ENCODE measurements around the gene CABLES1. TPM values are rescaled to one million over a fixed set of nuclear protein-coding genes. Genes with fewer than 3 reads are reported as not detected.

CABLES1 gene
- total RNA-seq, 6 experiments from 2014 or later: 7.4 to 21.5 (median 11.3) TPM

DNA sequence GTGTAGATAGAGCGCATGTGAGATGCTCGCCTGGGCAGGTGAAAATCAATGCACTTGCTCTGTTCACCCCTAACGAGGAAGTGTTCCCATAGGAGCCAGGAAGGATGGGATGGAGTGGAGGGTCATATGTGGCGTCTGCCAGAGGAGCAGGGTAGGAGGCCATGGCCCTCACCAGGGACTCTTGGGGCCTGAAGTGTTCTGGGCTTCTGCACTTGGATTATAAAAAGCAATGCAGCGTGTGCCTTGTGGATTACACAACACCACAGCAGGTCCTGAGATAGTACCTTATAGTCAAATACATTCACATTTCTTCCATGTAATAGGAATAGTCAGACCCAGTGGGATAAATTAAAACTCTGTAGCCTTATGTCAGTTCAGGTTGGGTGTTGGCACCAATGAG lies 100.1 kb downstream of the CABLES1 start:
- no peak for ATAC-seq
- Histone ChIP-seq H3K27ac (no peak overlapping the region), H3K27me3 (no peaks in the 10 kb centered on the region), H3K9me3 (no peaks in the 10 kb centered on the region), H3K36me3 (no peaks in the 10 kb centered on the region), H3K4me3 (no peak overlapping the region), H3K4me1 (peaks cover 0 to 28% (median 13%) of the 10 kb centered on the region in 4 donors)
- no CpG with 5 or more reads among the region's 5 CpGs for WGBS (ENCODE audit: insufficient coverage, low coverage, low lambda C conversion rate, missing lambda C conversion rate)
- TF ChIP-seq POLR2A (IDR thresholded peaks at IDR 0.05): no peak
- TF ChIP-seq, protein P1, sequence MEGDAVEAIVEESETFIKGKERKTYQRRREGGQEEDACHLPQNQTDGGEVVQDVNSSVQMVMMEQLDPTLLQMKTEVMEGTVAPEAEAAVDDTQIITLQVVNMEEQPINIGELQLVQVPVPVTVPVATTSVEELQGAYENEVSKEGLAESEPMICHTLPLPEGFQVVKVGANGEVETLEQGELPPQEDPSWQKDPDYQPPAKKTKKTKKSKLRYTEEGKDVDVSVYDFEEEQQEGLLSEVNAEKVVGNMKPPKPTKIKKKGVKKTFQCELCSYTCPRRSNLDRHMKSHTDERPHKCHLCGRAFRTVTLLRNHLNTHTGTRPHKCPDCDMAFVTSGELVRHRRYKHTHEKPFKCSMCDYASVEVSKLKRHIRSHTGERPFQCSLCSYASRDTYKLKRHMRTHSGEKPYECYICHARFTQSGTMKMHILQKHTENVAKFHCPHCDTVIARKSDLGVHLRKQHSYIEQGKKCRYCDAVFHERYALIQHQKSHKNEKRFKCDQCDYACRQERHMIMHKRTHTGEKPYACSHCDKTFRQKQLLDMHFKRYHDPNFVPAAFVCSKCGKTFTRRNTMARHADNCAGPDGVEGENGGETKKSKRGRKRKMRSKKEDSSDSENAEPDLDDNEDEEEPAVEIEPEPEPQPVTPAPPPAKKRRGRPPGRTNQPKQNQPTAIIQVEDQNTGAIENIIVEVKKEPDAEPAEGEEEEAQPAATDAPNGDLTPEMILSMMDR (IDR thresholded peaks at IDR 0.05): no peak
- no peak for DNase-seq
- intact Hi-C loops (cut with DNase I): loop anchor here in 1 of 2 donors (10.0 kb wide), 1 partner anchor 101 kb away; the partner anchor contains the start of gene CABLES1

DNA sequence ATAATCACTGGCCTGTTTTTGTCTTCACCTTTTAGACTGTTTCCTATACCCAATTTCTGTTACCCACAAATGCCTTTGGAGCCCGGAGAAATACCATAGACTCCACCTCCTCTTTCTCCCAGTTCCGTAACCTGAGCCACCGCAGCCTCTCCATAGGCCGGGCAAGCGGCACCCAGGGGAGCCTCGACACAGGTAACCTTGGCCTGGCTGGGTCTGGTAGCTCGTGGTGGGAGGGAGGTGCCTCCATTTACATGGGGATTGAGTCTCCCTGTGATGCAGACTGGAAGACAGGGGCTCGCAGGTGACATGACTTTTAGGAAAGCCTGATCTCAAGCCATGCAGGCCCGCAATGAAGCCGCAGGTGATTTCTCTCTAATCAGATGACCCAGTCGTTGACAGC lies 100.6 kb downstream of the CABLES1 start:
- 97% methylated on average over 6 of the region's 11 CpGs for WGBS (ENCODE audit: insufficient coverage, low coverage, low lambda C conversion rate, missing lambda C conversion rate)
- no peak for ATAC-seq
- DNase-seq: no peak
- TF ChIP-seq POLR2A (IDR thresholded peaks at IDR 0.05): no peak
- TF ChIP-seq, protein P1 (IDR thresholded peaks at IDR 0.05): no peak
- intact Hi-C loops (cut with DNase I): loop anchor here in 1 of 2 donors (10.0 kb wide), 1 partner anchor 101 kb away; the partner anchor contains the start of gene CABLES1
- Histone ChIP-seq H3K27ac (no peak overlapping the region), H3K36me3 (no peaks in the 10 kb centered on the region), H3K9me3 (no peaks in the 10 kb centered on the region), H3K4me3 (no peak overlapping the region), H3K4me1 (peaks cover 0 to 28% (median 13%) of the 10 kb centered on the region in 4 donors), H3K27me3 (no peaks in the 10 kb centered on the region)

DNA sequence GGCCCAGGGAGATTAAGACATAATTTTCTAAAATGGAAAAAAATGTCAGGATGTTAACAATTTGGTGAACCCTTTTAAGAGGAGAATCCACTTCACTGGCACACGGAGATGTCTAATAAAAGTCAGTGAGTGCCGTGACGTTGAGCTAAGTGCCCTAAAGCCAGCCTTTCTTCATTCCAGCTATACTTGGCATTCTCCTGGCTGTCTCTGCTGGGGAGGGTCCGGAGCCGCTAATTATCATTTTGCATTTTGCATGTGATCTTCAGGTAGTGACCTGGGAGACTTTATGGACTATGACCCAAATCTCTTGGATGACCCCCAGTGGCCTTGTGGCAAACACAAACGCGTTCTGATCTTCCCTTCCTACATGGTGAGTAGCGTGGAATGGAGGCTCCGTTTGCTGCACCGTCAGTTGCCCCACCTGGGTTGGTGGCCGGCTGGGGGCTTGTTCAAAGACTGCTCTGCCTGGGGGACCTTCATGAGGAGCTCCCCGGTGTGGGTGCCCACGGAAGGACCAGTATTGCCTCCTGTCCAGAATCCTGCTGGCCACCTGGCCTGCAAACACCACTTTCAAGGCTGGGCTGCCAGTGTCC lies 101.7 kb downstream of the CABLES1 start:
- Histone ChIP-seq H3K36me3 (no peaks in the 10 kb centered on the region), H3K27ac (peak overlapping the region; percentile 90 to 95 (median 92)), H3K27me3 (no peaks in the 10 kb centered on the region), H3K4me3 (peak overlapping the region in 1 of 3 donors; percentile 40), H3K9me3 (no peaks in the 10 kb centered on the region), H3K4me1 (peaks cover 0 to 32% (median 15%) of the 10 kb centered on the region in 4 donors)
- peak; percentile 47 to 66 (median 63) for ATAC-seq
- peak in 2 of 3 donors; percentile 64 to 73 for DNase-seq
- intact Hi-C loops (cut with DNase I): loop anchor here in 1 of 2 donors (10.0 kb wide), 1 partner anchor 102 kb away; the partner anchor contains the start of gene CABLES1
- 50% methylated on average over 2 of the region's 13 CpGs for WGBS (ENCODE audit: insufficient coverage, low coverage, low lambda C conversion rate, missing lambda C conversion rate)
- TF ChIP-seq, protein P1 (IDR thresholded peaks at IDR 0.05): no peak
- TF ChIP-seq POLR2A (IDR thresholded peaks at IDR 0.05): no peak

DNA sequence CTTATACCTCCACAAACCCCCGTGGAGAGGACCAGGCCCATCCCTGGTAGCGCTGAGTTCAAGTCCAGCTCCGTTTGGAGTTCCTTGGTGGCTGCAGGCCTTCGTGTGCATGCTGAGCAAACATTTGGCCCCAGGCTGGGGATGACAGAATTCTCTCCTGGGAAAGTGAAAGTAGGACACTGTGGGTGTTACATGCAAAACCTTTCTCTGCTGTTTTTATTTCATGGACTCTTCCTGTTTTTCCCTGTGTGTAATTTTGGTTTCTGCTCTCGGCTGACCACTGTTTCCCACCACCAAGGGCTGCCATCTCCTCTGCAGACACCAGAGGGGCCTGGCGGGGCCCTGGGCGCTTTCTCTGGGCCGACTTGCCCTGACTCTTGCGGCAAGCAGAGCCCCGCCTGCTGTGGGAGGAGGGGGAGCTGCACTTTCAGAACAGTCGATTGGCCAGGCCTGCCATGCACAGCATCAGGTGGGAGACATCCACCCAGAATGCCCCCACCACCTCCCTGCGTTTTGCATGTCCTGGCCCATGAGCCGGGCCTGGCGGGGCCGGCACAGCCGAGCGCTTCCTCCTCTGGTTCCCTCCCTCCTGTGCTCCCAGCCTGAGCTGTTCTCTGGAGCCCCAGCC lies 102.4 kb downstream of the CABLES1 start:
- TF ChIP-seq POLR2A (IDR thresholded peaks at IDR 0.05): peak; percentile 11
- TF ChIP-seq, protein P1 (IDR thresholded peaks at IDR 0.05): peak in 1 of 4 donors; percentile 14
- Histone ChIP-seq H3K27me3 (no peaks in the 10 kb centered on the region), H3K27ac (peak overlapping the region; percentile 90 to 95 (median 92)), H3K4me3 (peak overlapping the region; percentile 11 to 45 (median 40)), H3K9me3 (no peaks in the 10 kb centered on the region), H3K4me1 (peaks cover 0 to 38% (median 18%) of the 10 kb centered on the region in 4 donors), H3K36me3 (peaks cover 0 to 2% (median 0%) of the 10 kb centered on the region in 4 donors)
- WGBS (ENCODE audit: insufficient coverage, low coverage, low lambda C conversion rate, missing lambda C conversion rate): 11% methylated on average over 5 of the region's 17 CpGs
- peak; percentile 84 to 86 (median 85) for ATAC-seq
- peak; percentile 65 to 80 (median 77) for DNase-seq
- intact Hi-C loops (cut with DNase I): loop anchor here in 1 of 2 donors (10.0 kb wide), 1 partner anchor 103 kb away; the partner anchor contains the start of gene CABLES1
